ENCODE measurements around the gene CACNA1D.

CACNA1D gene

GRCh38 chr3:53691349-53691748, 196.9 kb downstream of the CACNA1D start:
- DNase-seq (ENCODE audit: low spot score), result no peak

- DNase-seq (ENCODE audit: low spot score), result no peak
Measured at GRCh38 chr3:53691885-53692284, 197.5 kb downstream of the CACNA1D start.

DNA sequence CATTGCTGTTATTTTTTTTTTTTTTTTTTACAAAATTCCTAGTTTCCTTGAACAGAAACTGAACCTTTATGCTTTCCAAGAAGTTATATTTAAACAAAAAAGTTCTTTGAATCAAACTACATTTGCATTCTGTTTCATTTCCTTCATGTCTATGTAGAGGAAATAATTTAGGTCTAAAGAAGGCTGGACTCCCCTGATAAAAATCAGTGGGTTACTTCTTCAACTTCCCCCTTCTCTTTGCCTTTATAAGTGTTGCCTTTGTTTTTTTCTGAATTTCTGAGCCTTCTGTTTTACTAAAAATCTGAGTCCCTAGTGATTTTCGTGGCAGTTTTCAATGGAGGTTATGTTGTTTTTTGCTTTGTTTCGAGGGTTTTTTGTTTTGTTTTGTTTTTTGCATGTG, 199.0 kb downstream of the CACNA1D start:
- DNase-seq (ENCODE audit: low spot score), result no peak

- DNase-seq (ENCODE audit: low spot score), result no peak
Measured at GRCh38 chr3:53694046-53694445, 199.6 kb downstream of the CACNA1D start.

- DNase-seq (ENCODE audit: low spot score), result no peak
Measured at GRCh38 chr3:53694666-53695323, 200.4 kb downstream of the CACNA1D start.

DNA sequence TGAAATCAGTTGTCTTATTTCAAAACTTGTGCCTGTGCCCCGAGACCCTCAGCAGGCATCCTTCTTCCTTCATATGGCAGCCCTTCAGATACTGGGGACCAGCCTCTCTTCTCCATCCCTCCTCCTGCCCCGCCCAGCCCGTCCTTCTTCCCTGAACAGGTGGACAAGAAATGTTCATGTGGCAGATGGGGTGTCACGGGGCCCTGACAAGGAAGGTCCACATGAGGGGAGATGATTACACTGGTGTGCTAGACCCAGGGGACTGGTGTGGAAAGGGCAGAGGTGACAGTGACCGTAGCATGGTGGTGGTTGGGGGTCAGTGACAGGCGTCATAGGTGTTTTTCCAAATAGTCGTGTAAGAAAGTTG, 200.9 kb downstream of the CACNA1D start:
- DNase-seq (ENCODE audit: low spot score), result no peak

DNA sequence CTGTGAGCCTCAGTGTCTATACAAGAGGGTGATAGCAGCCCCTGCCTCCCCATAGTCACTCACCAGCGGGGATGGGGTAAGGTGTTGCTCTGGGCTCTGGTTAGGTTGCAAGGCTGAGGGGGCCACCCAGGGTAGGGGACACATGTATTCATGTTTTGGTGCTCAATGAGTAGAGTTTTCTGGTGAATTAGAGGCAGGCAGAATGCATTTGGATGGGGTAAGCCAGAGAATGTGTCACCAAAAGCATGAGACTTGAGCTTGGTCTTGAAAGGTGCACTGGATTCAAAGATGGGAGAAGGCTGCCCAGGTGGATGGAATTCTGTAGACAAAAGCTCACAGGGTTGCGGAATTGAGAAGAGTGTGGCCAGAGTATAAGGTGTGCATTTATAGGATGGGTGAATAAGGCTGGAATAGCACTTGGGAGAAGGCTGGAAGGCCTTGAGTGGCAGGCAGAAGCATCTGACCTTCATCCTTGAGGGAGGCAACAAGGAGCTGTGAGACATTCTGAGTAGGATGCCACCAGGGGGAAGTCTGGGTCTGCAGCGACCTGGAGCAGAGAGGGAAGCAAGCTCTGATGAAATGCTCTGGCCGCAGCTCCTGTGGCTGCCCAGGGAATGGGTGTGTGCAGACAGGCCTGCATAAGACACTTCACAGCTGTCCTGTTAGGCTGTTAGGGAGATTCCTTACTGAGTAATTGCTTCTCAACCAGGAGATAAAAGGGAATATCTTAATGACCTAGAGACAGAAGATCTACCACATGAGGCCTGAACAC, 202.2 kb downstream of the CACNA1D start:
- no peak for DNase-seq (ENCODE audit: low spot score)

- DNase-seq (ENCODE audit: low spot score), result no peak
Measured at GRCh38 chr3:53700441-53700840, 206.0 kb downstream of the CACNA1D start.

GRCh38 chr3:53702776-53703530, 208.5 kb downstream of the CACNA1D start:
- no peak for DNase-seq (ENCODE audit: low spot score)

- no peak for DNase-seq (ENCODE audit: low spot score)
Measured at GRCh38 chr3:53703630-53704362, 209.4 kb downstream of the CACNA1D start.

- DNase-seq (ENCODE audit: low spot score), result no peak
Measured at GRCh38 chr3:53704363-53704725, 209.9 kb downstream of the CACNA1D start.

GRCh38 chr3:53705024-53705745, 210.8 kb downstream of the CACNA1D start:
- DNase-seq (ENCODE audit: low spot score), result no peak

GRCh38 chr3:53705774-53706173, 211.4 kb downstream of the CACNA1D start:
- DNase-seq (ENCODE audit: low spot score), result no peak

- DNase-seq (ENCODE audit: low spot score), result no peak
Measured at GRCh38 chr3:53707222-53707621, 212.8 kb downstream of the CACNA1D start.

GRCh38 chr3:53708001-53708621, 213.7 kb downstream of the CACNA1D start:
- DNase-seq (ENCODE audit: low spot score), result no peak

GRCh38 chr3:53709256-53709655, 214.8 kb downstream of the CACNA1D start:
- DNase-seq (ENCODE audit: low spot score), result no peak

- peak; percentile 85 for DNase-seq (ENCODE audit: low spot score)
Measured at GRCh38 chr3:53709860-53710674, 215.7 kb downstream of the CACNA1D start.

- no peak for DNase-seq (ENCODE audit: low spot score)
Measured at GRCh38 chr3:53711387-53711786, 217.0 kb downstream of the CACNA1D start.

DNA sequence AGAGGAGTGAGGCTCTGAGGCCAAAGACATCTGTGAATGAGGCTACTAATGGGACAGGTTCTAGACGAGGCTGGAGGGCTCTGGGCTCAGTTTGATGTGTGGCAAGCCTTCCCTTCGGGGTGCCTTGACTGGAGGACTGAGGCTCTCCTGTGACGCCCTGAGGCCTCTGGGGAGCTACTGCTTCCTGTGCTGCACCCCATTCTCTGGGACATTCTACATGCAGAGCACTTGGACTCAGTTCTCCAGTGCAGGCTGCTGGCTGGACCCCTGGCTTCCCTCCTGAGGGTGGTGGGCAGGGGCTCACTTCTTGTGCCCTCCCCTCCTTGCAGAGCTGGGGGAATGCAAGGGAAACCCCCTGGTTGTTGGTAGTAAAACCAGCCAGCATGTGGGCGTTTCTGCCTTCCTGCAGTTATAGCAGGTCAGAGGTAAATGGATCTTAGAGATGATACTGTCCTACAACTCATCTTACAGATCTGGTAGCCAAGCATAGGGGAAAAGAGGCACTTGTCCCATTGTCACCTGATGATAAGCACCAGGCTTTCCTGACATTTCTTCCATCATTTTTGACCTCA, 218.5 kb downstream of the CACNA1D start:
- no peak for DNase-seq (ENCODE audit: low spot score)

GRCh38 chr3:53713626-53714025, 219.2 kb downstream of the CACNA1D start:
- no peak for DNase-seq (ENCODE audit: low spot score)
